SK-N-SH (cell line): ENCODE measurements around the gene NLRP1. TPM values are rescaled to one million over a fixed set of nuclear protein-coding genes. Genes with fewer than 3 reads are reported as not detected.

Experiments used
- CTCF ChIA-PET: fragments of 300-600, 350-600 bp; formaldehyde crosslinking; extraction: SDS; loops from one replicate; lab custom pipeline; 2021; lab: Yijun Ruan, JAX
- POLR2A ChIA-PET: fragments of 350-600 bp; sonication (Branson Sonifier 250); formaldehyde crosslinking; extraction: SDS; loops from one replicate; lab custom pipeline; 2020; ENCODE audit warnings: antibody characterized with exemption, inconsistent platforms; lab: Yijun Ruan, JAX
- DNase-seq: peaks from one replicate; pipeline ENCODE4 v3.0.0; 2012
- H2AFZ ChIP-seq: fragments of 200-600 bp; sonication (generic); 2 replicates; pipeline ENCODE4 v1.8.1; 2016; ENCODE audit warnings: antibody characterized with exemption, mild to moderate bottlenecking, low read depth
- H3F3A ChIP-seq: fragments of 200-600 bp; sonication (generic); replicated peaks from 2 replicates; pipeline ENCODE3; 2016; ENCODE audit warnings: antibody characterized with exemption, mild to moderate bottlenecking; ENCODE audit not compliant: insufficient read depth
- H3K27ac ChIP-seq, 2 experiments: fragments of 200-500 bp in 1 of 2; fragments of 200-600 bp in 1 of 2; sonication (Bioruptor generic) in 1 of 2; sonication (generic), shearing (Covaris generic) in 1 of 2; 2 replicates each; pipeline versions ENCODE4 v1.5.1 to v1.6.1; 2014 to 2016; ENCODE audit warnings: low read depth in 2 of 2, inconsistent platforms in 1 of 2, low read length in 1 of 2, mild to moderate bottlenecking in 1 of 2, mixed read lengths in 1 of 2
- H3K27me3 ChIP-seq: fragments of 200-600 bp; sonication (generic), shearing (Covaris generic); 2 replicates; pipeline ENCODE4 v1.6.1; 2016; ENCODE audit warnings: mixed run types; ENCODE audit not compliant: insufficient read depth
- H3K36me3 ChIP-seq, 2 experiments: fragments of 200-500 bp in 1 of 2; fragments of 200-600 bp in 1 of 2; sonication (Bioruptor generic) in 1 of 2; sonication (generic) in 1 of 2; replicated peaks in 1 of 2; 2 replicates each; pipeline versions ENCODE3 to v1.5.1; 2014 to 2016; ENCODE audit warnings: low read length in 1 of 2, mild to moderate bottlenecking in 1 of 2; ENCODE audit not compliant: insufficient read depth in 2 of 2, control insufficient read depth in 1 of 2
- H3K4me1 ChIP-seq, 2 experiments: fragments of 200-500 bp in 1 of 2; fragments of 200-600 bp in 1 of 2; sonication (Bioruptor generic) in 1 of 2; sonication (generic), shearing (Covaris generic) in 1 of 2; 2 replicates each; pipeline versions ENCODE4 v1.5.1 to v1.6.1; 2014 to 2016; ENCODE audit warnings: low read depth in 1 of 2, low read length in 1 of 2, mixed run types in 1 of 2; ENCODE audit not compliant: insufficient read depth in 2 of 2, control insufficient read depth in 1 of 2
- H3K4me2 ChIP-seq: fragments of 200-600 bp; sonication (generic), shearing (Covaris generic); 2 replicates; pipeline ENCODE4 v1.6.1; 2017; ENCODE audit warnings: mixed run types
- H3K4me3 ChIP-seq, 2 experiments: fragments of 200-500 bp in 1 of 2; fragments of 200-600 bp in 1 of 2; sonication (Bioruptor generic) in 1 of 2; sonication (generic), shearing (Covaris generic) in 1 of 2; 2 replicates each; pipeline versions ENCODE4 v1.5.1 to v1.8.1; 2014 to 2016; ENCODE audit warnings: low read depth in 2 of 2, inconsistent platforms in 1 of 2, low read length in 1 of 2, mild to moderate bottlenecking in 1 of 2, mixed read lengths in 1 of 2, moderate library complexity in 1 of 2
- H3K79me2 ChIP-seq: fragments of 200-600 bp; sonication (generic); 2 replicates; pipeline ENCODE4 v1.8.1; 2017; ENCODE audit warnings: mild to moderate bottlenecking; ENCODE audit not compliant: insufficient read depth
- H3K9ac ChIP-seq: fragments of 200-600 bp; sonication (generic); 2 replicates; pipeline ENCODE4 v1.6.1; 2017; ENCODE audit warnings: mixed run types
- H3K9me2 ChIP-seq: fragments of 200-600 bp; sonication (generic); 2 replicates; pipeline ENCODE4 v1.6.1; 2017; ENCODE audit warnings: mixed run types
- H3K9me3 ChIP-seq: fragments of 200-600 bp; sonication (generic); 2 replicates; pipeline ENCODE4 v1.6.1; 2017; ENCODE audit warnings: mixed run types, mild to moderate bottlenecking, moderate library complexity
- H4K20me1 ChIP-seq: fragments of 200-600 bp; sonication (generic); 2 replicates; pipeline ENCODE4 v1.6.1; 2017; ENCODE audit warnings: mild to moderate bottlenecking, mixed run types; ENCODE audit not compliant: insufficient read depth
- ELF1 ChIP-seq: IDR thresholded peaks from 2 replicates; pipeline ENCODE4 v1.4.0; 2012
- FOXM1 ChIP-seq: IDR thresholded peaks from 2 replicates; pipeline ENCODE4 v1.4.0; 2012; ENCODE audit warnings: low read depth, mild to moderate bottlenecking
- GABPA ChIP-seq: IDR thresholded peaks from 2 replicates; pipeline ENCODE4 v1.4.0; 2012; ENCODE audit warnings: low read depth, mild to moderate bottlenecking
- JUND ChIP-seq: IDR thresholded peaks from 2 replicates; pipeline ENCODE4 v1.4.0; 2012
- MEF2A ChIP-seq: IDR thresholded peaks from 2 replicates; pipeline ENCODE4 v1.4.0; 2012; ENCODE audit warnings: low read depth, borderline replicate concordance
- MXI1 ChIP-seq: IDR thresholded peaks from 2 replicates; pipeline ENCODE4 v1.6.1; 2012; ENCODE audit warnings: mild to moderate bottlenecking, low read depth, low read length, improper control_type of control experiment
- POLR2AphosphoS5 ChIP-seq: IDR thresholded peaks from 2 replicates; pipeline ENCODE4 v1.6.1; 2012; ENCODE audit warnings: low read depth, low read length
- RFX5 ChIP-seq: IDR thresholded peaks from 2 replicates; pipeline ENCODE4 v1.6.1; 2012; ENCODE audit warnings: mild to moderate bottlenecking, improper control_type of control experiment, low read length
- RXRA ChIP-seq: IDR thresholded peaks from 2 replicates; pipeline ENCODE4 v1.4.0; 2012; ENCODE audit warnings: low read depth, mild to moderate bottlenecking, borderline replicate concordance
- WGBS: methylation state at CpG from one replicate; pipeline ENCODE4 v1.1.6; 2017; ENCODE audit warnings: low lambda C conversion rate; 5-methylcytosine and 5-hydroxymethylcytosine counted together
- polyA plus RNA-seq, 3 experiments: library from polyadenylated mRNA; depleted of rRNA; stranded (reverse); fragments of >200 nt; gene quantifications; 2 replicates each; pipeline ENCODE4 v1.2.3, GENCODE V29; 2012
- TF ChIP-seq, protein P1 (sequence below): fragments of 150-350 bp; IDR thresholded peaks from 2 replicates; pipeline ENCODE4 v1.6.1; 2016; ENCODE audit warnings: mild to moderate bottlenecking, low read depth, low read length
- TF ChIP-seq, protein P2 (sequence below): fragments of 150-350 bp; IDR thresholded peaks from 2 replicates; pipeline ENCODE4 v1.6.1; 2017; ENCODE audit warnings: antibody characterized with exemption, low read length, low read depth, borderline replicate concordance

The NLRP1 gene
- polyA plus RNA-seq, 1 of the 3 experiments (the other 2 are of a cell fraction) = 51.4 TPM

DNA sequence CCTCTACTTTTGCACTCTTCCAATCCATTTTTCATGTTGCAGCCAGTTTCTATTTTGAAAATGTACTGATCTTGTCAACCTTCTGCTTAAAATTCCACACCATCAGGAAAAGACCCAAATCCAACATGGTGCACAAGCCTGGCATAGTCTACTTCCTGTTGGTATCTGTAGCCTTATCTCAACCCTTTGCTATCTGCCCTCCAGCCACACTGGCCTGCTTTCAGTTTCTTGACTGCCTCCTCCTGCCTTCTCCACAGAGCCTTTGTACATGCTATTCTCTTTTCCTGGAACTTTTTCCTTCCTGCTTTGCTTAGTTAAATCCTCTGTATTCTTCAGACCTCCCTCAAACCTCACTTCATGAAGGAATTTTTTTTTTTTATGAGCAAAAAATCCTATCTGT lies 31.5 kb downstream of the NLRP1 start:
- no peaks in the 10 kb centered on the region for H3K9me2 ChIP-seq
- no peaks in the 10 kb centered on the region for H3K9me3 ChIP-seq
- H3K9ac ChIP-seq = no peak overlapping the region
- ChIA-PET POLR2A (no interaction called here), CTCF (no interaction called here)
- H3F3A ChIP-seq = no peaks in the 10 kb centered on the region
- peaks cover 5% of the 10 kb centered on the region; the same call in 1 of the 2 replicates for H3K79me2 ChIP-seq
- H2AFZ ChIP-seq = no peak overlapping the region
- no peak overlapping the region for H3K27ac ChIP-seq
- no peak overlapping the region for H3K4me3 ChIP-seq
- no peaks in the 10 kb centered on the region for H3K4me1 ChIP-seq
- no peak for TF ChIP-seq MEF2A
- no peak for TF ChIP-seq ELF1
- no peak for TF ChIP-seq MXI1
- no peak for TF ChIP-seq RFX5
- no peak for TF ChIP-seq JUND
- no peak for TF ChIP-seq POLR2AphosphoS5
- TF ChIP-seq, protein P1, sequence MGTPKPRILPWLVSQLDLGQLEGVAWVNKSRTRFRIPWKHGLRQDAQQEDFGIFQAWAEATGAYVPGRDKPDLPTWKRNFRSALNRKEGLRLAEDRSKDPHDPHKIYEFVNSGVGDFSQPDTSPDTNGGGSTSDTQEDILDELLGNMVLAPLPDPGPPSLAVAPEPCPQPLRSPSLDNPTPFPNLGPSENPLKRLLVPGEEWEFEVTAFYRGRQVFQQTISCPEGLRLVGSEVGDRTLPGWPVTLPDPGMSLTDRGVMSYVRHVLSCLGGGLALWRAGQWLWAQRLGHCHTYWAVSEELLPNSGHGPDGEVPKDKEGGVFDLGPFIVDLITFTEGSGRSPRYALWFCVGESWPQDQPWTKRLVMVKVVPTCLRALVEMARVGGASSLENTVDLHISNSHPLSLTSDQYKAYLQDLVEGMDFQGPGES = no peak
- no peak for TF ChIP-seq RXRA
- peaks cover 0 to 48% of the 10 kb centered on the region in 2 experiments for H3K36me3 ChIP-seq
- no peak overlapping the region for H3K4me2 ChIP-seq
- H3K27me3 ChIP-seq = no peaks in the 10 kb centered on the region
- no peak for DNase-seq
- no peaks in the 10 kb centered on the region for H4K20me1 ChIP-seq

DNA sequence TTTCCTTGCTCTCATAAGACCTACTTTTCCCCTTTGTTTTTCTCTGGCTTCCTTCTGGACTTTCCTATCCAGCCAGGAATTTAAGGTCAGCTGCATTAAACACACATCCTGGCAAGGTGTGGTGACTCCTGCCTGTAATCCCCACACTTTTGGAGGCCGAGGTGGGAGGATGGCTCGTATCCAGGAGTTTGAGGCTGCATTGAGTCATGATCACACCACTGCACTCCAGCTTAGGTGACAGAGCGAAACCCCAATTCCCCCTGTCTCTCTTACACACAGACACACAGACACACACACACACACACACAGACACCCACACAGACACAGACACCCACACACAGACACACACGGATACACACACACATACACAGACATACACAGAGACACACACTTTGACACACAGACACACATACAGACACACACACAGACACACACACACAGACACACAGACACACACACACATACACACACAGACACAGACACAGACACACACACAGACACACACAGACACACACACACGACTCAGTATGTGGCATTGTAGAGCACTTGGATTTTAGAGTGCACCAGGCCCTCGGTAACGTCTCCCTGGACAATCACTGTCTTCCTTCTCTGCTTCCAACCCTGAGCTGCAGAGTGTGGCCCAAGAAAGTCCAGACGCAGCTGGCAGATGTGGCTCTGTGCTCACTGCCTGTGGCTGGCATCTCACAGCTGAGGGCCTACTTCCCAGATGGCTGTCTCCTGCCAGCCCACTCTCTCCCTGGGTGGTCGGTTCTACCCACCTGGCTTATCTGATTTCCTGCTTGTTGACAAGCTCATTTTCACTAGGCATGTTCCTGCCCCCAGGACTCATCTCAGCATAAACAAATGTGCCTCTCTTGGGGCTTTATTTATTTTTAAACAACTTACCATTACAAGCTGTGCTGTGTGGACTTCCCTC lies 39.0 kb downstream of the NLRP1 start:
- Histone ChIP-seq H3K4me1 (peaks cover 0 to 5% of the 10 kb centered on the region in 2 experiments; a peak in 1 of 4 replicates), H3K27me3 (no peaks in the 10 kb centered on the region), H3K9me3 (no peaks in the 10 kb centered on the region), H2AFZ (no peak overlapping the region), H3F3A (no peaks in the 10 kb centered on the region), H3K4me3 (no peak overlapping the region), H3K9me2 (no peaks in the 10 kb centered on the region), H3K36me3 (peaks cover 0 to 23% of the 10 kb centered on the region in 2 experiments), H3K9ac (no peak overlapping the region), H4K20me1 (no peaks in the 10 kb centered on the region), H3K4me2 (no peak overlapping the region), H3K79me2 (no peaks in the 10 kb centered on the region), H3K27ac (no peak overlapping the region)
- no peak for DNase-seq
- CTCF ChIA-PET = interaction anchor here (1.0 to 1.6 kb wide), 2 partner anchors 9 to 45 kb away, joined by 3 to 5 read pairs; no protein-coding TSS in a partner anchor
- 63% methylated on average over 8 of the region's 9 CpGs for WGBS
- TF ChIP-seq GABPA (no peak), FOXM1 (no peak), RFX5 (no peak), RXRA (no peak)
- TF ChIP-seq, protein P2, sequence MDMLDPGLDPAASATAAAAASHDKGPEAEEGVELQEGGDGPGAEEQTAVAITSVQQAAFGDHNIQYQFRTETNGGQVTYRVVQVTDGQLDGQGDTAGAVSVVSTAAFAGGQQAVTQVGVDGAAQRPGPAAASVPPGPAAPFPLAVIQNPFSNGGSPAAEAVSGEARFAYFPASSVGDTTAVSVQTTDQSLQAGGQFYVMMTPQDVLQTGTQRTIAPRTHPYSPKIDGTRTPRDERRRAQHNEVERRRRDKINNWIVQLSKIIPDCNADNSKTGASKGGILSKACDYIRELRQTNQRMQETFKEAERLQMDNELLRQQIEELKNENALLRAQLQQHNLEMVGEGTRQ = no peak
- POLR2A ChIA-PET = no interaction called here
